Common myeloid progenitor, CD34-positive (primary cell): ENCODE results near the gene RETREG1.

Experiments
- CTCF ChIA-PET: fragments of 350-600 bp; sonication (Branson Sonifier 250); formaldehyde crosslinking; loops from one replicate; lab custom pipeline; 2021; ENCODE audit warnings: antibody characterized with exemption; lab: Charles Lee
- POLR2A ChIA-PET: fragments of 350-600 bp; sonication (Branson Sonifier 250); formaldehyde crosslinking; loops from one replicate; lab custom pipeline; 2021; ENCODE audit warnings: antibody characterized with exemption; lab: Charles Lee
- DNase-seq, 3 donors: peaks; one replicate each; pipeline versions ENCODE4 v3.0.0 to v3.0.0-alpha.2; 2013
- H3K27ac ChIP-seq, 2 experiments: 1 replicate in 1 of 2; 2 replicates in 1 of 2; pipeline ENCODE4 v1.7.0; 2013; ENCODE audit warnings: inconsistent platforms in 2 of 2, low read length in 2 of 2, mild to moderate bottlenecking in 2 of 2, low read depth in 1 of 2, moderate library complexity in 1 of 2; ENCODE audit not compliant: severe bottlenecking in 2 of 2, insufficient read depth in 1 of 2, poor library complexity in 1 of 2
- H3K27me3 ChIP-seq, 5 experiments: replicated peaks in 2 of 5; 1 replicate in 3 of 5; 2 replicates in 2 of 5; pipeline versions ENCODE4 v1.6.1 to v1.7.0; 2013; ENCODE audit warnings: low read length in 4 of 5, mild to moderate bottlenecking in 2 of 5, moderate library complexity in 2 of 5, inconsistent platforms in 1 of 5; ENCODE audit not compliant: insufficient read depth in 5 of 5, control insufficient read depth in 4 of 5
- H3K36me3 ChIP-seq, 4 experiments: 1 replicate in 2 of 4; 2 replicates in 2 of 4; pipeline versions ENCODE4 v1.6.1 to v1.7.0; 2013; ENCODE audit warnings: low read length in 3 of 4, control low read depth in 1 of 4, mild to moderate bottlenecking in 1 of 4; ENCODE audit not compliant: control insufficient read depth in 4 of 4, insufficient read depth in 4 of 4
- H3K4me1 ChIP-seq, 4 experiments: 1 replicate in 3 of 4; 2 replicates in 1 of 4; pipeline versions ENCODE4 v1.6.1 to v1.7.1; 2013; ENCODE audit warnings: low read length in 3 of 4, mild to moderate bottlenecking in 3 of 4, control low read depth in 1 of 4, inconsistent platforms in 1 of 4, moderate library complexity in 1 of 4; ENCODE audit not compliant: control insufficient read depth in 4 of 4, insufficient read depth in 4 of 4; ENCODE audit errors: control extremely low read depth in 1 of 4
- H3K4me3 ChIP-seq, 7 experiments: 1 replicate in 4 of 7; 2 replicates in 3 of 7; pipeline versions ENCODE4 v1.5.1 to v1.7.0; 2013; ENCODE audit warnings: mild to moderate bottlenecking in 7 of 7, low read length in 6 of 7, moderate library complexity in 6 of 7, inconsistent platforms in 2 of 7, low read depth in 2 of 7, control low read depth in 1 of 7; ENCODE audit not compliant: insufficient read depth in 4 of 7, control insufficient read depth in 1 of 7; ENCODE audit errors: extremely low read depth in 1 of 7
- H3K9me3 ChIP-seq, 5 experiments: 1 replicate in 4 of 5; 2 replicates in 1 of 5; pipeline versions ENCODE4 v1.6.1 to v1.7.1; 2013; ENCODE audit warnings: low read length in 4 of 5, mild to moderate bottlenecking in 2 of 5, inconsistent platforms in 1 of 5, low read depth in 1 of 5, moderate library complexity in 1 of 5; ENCODE audit not compliant: control insufficient read depth in 4 of 5, insufficient read depth in 2 of 5; ENCODE audit errors: control extremely low read depth in 1 of 5
- WGBS: methylation state at CpG from one replicate; pipeline ENCODE4 v1.1.5; 2013; ENCODE audit not compliant: insufficient coverage; 5-methylcytosine and 5-hydroxymethylcytosine counted together

RETREG1 gene

DNA sequence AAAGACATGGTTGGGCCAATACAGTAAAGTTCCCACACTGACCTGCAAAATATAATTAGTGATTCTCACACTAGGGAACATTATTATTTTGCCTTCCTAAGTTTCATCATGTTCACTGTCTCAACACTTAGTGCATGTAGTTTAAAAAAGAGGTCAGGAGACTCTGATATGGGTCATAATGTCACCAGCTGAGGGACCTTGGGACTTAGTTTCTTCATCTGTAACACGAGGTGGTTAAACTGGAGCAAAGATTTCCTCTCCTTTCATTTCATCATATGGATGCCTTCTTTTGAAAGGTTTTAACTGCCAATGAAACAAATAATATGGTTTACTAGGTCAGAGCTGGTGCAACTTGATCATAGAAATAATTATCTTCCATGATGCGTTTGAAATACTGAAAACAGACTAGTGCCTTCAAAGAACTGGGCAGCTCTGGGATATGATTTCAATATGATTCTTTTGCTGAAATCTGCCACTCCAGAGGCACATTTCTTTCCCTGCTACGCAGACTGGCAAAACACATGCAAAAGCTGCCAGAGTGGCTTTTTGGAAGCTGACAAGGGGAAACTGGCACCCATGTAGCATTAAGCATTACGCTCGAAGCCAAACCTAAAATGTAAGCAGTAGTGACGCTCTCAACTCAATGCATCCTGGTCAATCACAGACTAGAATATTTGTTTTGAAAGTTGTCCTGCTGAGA lies 20.8 kb downstream of the RETREG1 start:
- H3K9me3 ChIP-seq, result no peaks in the 10 kb centered on the region
- no peak for DNase-seq
- 100% methylated on average over 5 of the region's 6 CpGs for WGBS
- H3K4me1 ChIP-seq, result peaks cover 0 to 13% (median 7%) of the 10 kb centered on the region in 4 experiments
- ChIA-PET POLR2A (interaction anchor here (0.6 kb wide), 1 partner anchor 1711 kb away, joined by 4 read pairs; no protein-coding TSS in a partner anchor), CTCF (no interaction called here)
- H3K27ac ChIP-seq, result no peak overlapping the region
- H3K4me3 ChIP-seq, result no peak overlapping the region
- no peaks in the 10 kb centered on the region for H3K36me3 ChIP-seq
- no peaks in the 10 kb centered on the region for H3K27me3 ChIP-seq

DNA sequence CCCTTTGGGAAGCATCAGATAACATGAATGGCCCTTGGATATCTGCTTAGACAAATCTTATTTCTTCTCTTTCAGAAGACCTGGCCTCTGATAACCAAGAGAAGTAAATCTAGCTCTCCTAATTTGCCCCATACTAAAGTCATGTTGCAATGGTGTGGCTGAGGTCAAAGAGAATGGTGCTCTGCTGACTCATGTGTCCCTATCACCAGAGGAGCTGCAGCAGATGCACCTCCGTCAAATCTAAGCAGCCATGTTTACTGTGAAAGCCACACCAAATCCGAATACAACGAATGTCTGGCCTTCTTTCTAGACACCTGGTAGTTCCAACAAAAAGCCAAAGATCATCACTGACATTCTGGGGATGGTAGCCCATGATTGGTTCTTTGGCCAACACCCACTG lies 23.2 kb downstream of the RETREG1 start:
- H3K36me3 ChIP-seq, result no peaks in the 10 kb centered on the region
- no peak for DNase-seq
- ChIA-PET CTCF (interaction anchor here (1.5 kb wide), 1 partner anchor 25 kb away, joined by 3 read pairs; no protein-coding TSS in a partner anchor), POLR2A (no interaction called here)
- no peaks in the 10 kb centered on the region for H3K9me3 ChIP-seq
- no peaks in the 10 kb centered on the region for H3K4me1 ChIP-seq
- no peaks in the 10 kb centered on the region for H3K27me3 ChIP-seq
- H3K27ac ChIP-seq, result no peak overlapping the region
- no peak overlapping the region for H3K4me3 ChIP-seq
- 94% methylated on average over 3 of the region's 3 CpGs for WGBS

DNA sequence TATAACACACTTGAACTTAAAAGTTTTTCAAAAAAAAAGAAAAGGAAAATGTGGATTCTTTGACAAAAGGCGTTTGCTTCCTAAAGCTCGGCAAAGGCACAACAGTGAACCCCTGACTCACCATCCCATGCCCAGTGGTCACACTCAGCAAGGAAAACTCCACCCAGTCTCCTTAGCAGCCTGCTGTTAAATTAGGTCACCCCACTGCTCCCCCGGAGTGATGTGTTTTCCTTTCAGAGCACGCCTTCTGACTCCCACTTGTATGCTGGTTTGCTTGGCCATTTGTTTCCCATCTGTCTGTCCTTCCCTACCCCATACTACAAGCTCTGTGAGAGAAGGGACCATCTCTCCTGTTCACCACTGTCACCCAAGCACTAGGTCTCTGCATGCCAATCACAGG lies 23.8 kb downstream of the RETREG1 start:
- H3K27ac ChIP-seq, result no peak overlapping the region
- ChIA-PET POLR2A (no interaction called here), CTCF (interaction anchor here (1.5 kb wide), 1 partner anchor 24 kb away, joined by 3 read pairs; no protein-coding TSS in a partner anchor)
- H3K27me3 ChIP-seq, result no peaks in the 10 kb centered on the region
- 96% methylated on average over 4 of the region's 4 CpGs for WGBS
- H3K36me3 ChIP-seq, result no peaks in the 10 kb centered on the region
- DNase-seq, result no peak
- H3K4me3 ChIP-seq, result no peak overlapping the region
- no peaks in the 10 kb centered on the region for H3K9me3 ChIP-seq
- H3K4me1 ChIP-seq, result no peaks in the 10 kb centered on the region

DNA sequence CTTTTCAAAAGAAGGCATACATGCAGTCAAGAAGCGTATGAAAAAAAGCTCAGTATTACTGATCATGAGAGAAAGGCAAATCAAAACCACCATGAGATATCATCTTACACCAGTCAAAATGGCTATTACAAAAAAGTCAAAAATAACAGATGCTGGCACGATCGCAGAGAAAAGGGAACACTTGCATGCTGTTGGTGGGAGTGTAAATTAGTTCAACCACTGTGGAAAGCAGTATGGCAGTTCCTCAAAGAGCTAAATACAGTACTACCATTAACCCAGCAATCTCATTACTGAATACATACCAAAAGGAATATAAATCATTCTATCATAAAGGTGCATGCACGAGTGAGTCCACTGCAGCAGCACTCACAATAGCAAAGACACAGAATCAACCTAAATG lies 24.5 kb downstream of the RETREG1 start:
- 95% methylated on average over 4 of the region's 4 CpGs for WGBS
- POLR2A ChIA-PET, result no interaction called here
- H3K36me3 ChIP-seq, result no peaks in the 10 kb centered on the region
- no peak overlapping the region for H3K4me3 ChIP-seq
- no peaks in the 10 kb centered on the region for H3K4me1 ChIP-seq
- no peak for DNase-seq
- no peaks in the 10 kb centered on the region for H3K27me3 ChIP-seq
- no peak overlapping the region for H3K27ac ChIP-seq
- H3K9me3 ChIP-seq, result no peaks in the 10 kb centered on the region
- CTCF ChIA-PET, result no interaction called here

DNA sequence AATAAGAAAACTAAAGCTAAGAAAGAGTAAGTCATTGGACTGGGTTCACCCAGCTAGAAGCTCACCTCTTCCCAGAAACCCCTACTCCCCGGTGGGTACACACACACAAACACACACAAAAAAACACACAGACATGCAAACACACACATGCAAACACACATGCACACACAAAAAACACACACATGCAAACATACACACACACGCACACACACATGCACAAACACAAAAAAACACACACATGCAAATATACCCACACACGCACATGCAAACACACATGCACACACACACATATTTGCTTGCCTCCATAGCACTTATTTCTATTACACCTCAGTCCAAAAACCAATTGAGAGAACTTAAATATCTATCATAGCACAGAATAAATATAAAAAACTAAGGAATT lies 26.1 kb downstream of the RETREG1 start:
- Histone ChIP-seq H3K27ac (no peak overlapping the region), H3K4me3 (no peak overlapping the region), H3K9me3 (peaks cover 0 to 6% (median 0%) of the 10 kb centered on the region in 5 experiments), H3K27me3 (no peaks in the 10 kb centered on the region), H3K36me3 (no peaks in the 10 kb centered on the region), H3K4me1 (no peaks in the 10 kb centered on the region)
- POLR2A ChIA-PET, result no interaction called here
- CTCF ChIA-PET, result no interaction called here
- 81% methylated on average over 2 of the region's 3 CpGs for WGBS
- DNase-seq, result no peak

DNA sequence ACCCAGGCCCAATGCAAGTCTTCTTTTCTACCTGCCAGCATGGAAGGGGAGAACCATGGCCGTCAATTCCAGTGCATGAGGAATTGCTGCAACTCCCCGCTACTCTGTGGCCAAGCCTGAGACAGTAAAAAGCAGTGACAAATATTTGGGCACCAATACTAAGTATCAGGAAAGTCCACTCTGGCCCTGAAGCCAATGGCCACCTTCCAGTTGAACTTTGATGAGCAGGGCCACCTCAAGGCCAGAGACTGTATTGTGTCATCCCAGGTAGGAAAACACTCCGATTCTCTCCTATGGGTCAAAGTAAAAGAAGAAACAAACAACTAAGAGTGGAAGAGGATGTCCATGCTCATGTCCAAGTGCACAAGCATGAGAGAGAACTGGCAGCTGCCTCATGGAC lies 27.1 kb downstream of the RETREG1 start:
- 96% methylated on average over 3 of the region's 3 CpGs for WGBS
- Histone ChIP-seq H3K36me3 (no peaks in the 10 kb centered on the region), H3K27ac (no peak overlapping the region), H3K9me3 (peaks cover 0 to 6% (median 0%) of the 10 kb centered on the region in 5 experiments), H3K4me1 (no peaks in the 10 kb centered on the region), H3K4me3 (no peak overlapping the region), H3K27me3 (no peaks in the 10 kb centered on the region)
- ChIA-PET POLR2A (no interaction called here), CTCF (no interaction called here)
- no peak for DNase-seq

DNA sequence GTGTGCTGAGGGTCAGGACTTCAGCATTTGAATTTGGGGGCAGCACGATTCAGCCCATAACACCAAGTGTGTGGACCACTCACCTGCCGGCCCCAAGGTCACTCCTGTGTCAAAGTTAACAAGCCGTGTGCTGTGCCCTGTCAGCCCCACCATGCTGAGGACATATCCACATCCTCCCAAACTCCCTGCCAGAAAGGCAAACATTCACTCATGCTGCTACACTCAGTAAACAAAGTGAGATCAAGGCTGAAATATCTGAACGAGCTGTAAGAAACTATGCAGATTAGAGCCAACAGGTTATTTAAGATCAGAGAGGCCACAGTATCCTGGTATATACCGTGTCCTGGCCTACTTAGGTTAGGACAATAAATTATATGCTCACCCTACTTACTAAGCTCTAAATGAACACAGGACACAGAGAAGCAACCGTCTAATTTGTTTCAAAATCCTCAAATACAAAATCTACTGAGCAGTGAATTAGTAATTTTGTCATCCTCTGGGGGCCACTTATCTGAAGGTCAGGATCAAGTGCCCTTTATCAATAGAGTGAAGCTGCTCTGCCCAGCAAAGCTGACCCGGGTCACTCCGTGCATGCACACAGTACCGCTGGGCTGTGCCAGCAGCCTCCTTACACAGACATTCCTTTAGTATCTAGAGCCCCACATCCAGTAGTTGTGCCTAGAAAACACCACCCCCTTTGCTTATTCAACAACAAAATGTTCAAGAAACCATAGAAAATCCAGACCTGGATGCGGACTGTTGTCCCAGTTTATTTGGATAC lies 28.2 kb downstream of the RETREG1 start:
- H3K27me3 ChIP-seq, result no peaks in the 10 kb centered on the region
- H3K36me3 ChIP-seq, result no peaks in the 10 kb centered on the region
- ChIA-PET CTCF (no interaction called here), POLR2A (no interaction called here)
- WGBS, result 100% methylated on average over 9 of the region's 10 CpGs
- peaks cover 0 to 6% (median 0%) of the 10 kb centered on the region in 5 experiments for H3K9me3 ChIP-seq
- no peak overlapping the region for H3K4me3 ChIP-seq
- H3K27ac ChIP-seq, result no peak overlapping the region
- H3K4me1 ChIP-seq, result no peaks in the 10 kb centered on the region
- DNase-seq, result no peak
